ENCODE data around the gene BRINP3. TPM values are rescaled to one million over a fixed set of nuclear protein-coding genes. Genes with fewer than 3 reads are reported as not detected.

Gene BRINP3
- total RNA-seq, 2 donors from 2014 or later, result 3.0 to 17.0 TPM

- H3K36me3 ChIP-seq, result no peaks in the 10 kb centered on the region
- H3K9me3 ChIP-seq, result no peaks in the 10 kb centered on the region
- no peak overlapping the region for H3K4me3 ChIP-seq
- H3K27me3 ChIP-seq (replicated peaks; ENCODE audit: insufficient read depth), result no peaks in the 10 kb centered on the region
- no peaks in the 10 kb centered on the region for H3K4me1 ChIP-seq (replicated peaks)
- intact Hi-C loops (cut with DNase I), result no loop called here
- H3K27ac ChIP-seq, result no peak overlapping the region
- 83% methylated on average over 6 of the region's 6 CpGs for WGBS
- no peak for DNase-seq (ENCODE audit: low spot score)
- TF ChIP-seq POLR2AphosphoS5 (IDR thresholded peaks at IDR 0.05), result no peak
- TF ChIP-seq CTCF (IDR thresholded peaks at IDR 0.05), result no peak
- no peak for TF ChIP-seq POLR2A (IDR thresholded peaks at IDR 0.05)
Measured at GRCh38 chr1:190258003-190258402, 219.7 kb downstream of the BRINP3 start.

- no peak overlapping the region for H3K4me3 ChIP-seq
- no peak for DNase-seq (ENCODE audit: low spot score)
- no peaks in the 10 kb centered on the region for H3K36me3 ChIP-seq
- intact Hi-C loops (cut with DNase I), result no loop called here
- H3K27ac ChIP-seq, result no peak overlapping the region
- TF ChIP-seq POLR2A (IDR thresholded peaks at IDR 0.05) (no peak), POLR2AphosphoS5 (IDR thresholded peaks at IDR 0.05) (no peak), CTCF (IDR thresholded peaks at IDR 0.05) (no peak)
- H3K27me3 ChIP-seq (replicated peaks; ENCODE audit: insufficient read depth), result no peaks in the 10 kb centered on the region
- H3K4me1 ChIP-seq (replicated peaks), result no peaks in the 10 kb centered on the region
- H3K9me3 ChIP-seq, result no peaks in the 10 kb centered on the region
Measured at GRCh38 chr1:190252046-190252445, 225.6 kb downstream of the BRINP3 start.

GRCh38 chr1:190250368-190250767 lies 227.3 kb downstream of the BRINP3 start:
- TF ChIP-seq CTCF (IDR thresholded peaks at IDR 0.05) (no peak), POLR2AphosphoS5 (IDR thresholded peaks at IDR 0.05) (no peak), POLR2A (IDR thresholded peaks at IDR 0.05) (no peak)
- Histone ChIP-seq H3K36me3 (no peaks in the 10 kb centered on the region), H3K4me1 (replicated peaks) (no peaks in the 10 kb centered on the region), H3K27ac (no peak overlapping the region), H3K9me3 (no peaks in the 10 kb centered on the region), H3K27me3 (replicated peaks; ENCODE audit: insufficient read depth) (no peaks in the 10 kb centered on the region), H3K4me3 (no peak overlapping the region)
- intact Hi-C loops (cut with DNase I), result no loop called here
- DNase-seq (ENCODE audit: low spot score), result no peak
- WGBS, result 86% methylated on average over 2 of the region's 2 CpGs

- DNase-seq (ENCODE audit: low spot score), result no peak
- Histone ChIP-seq H3K4me1 (replicated peaks) (no peaks in the 10 kb centered on the region), H3K27me3 (replicated peaks; ENCODE audit: insufficient read depth) (no peaks in the 10 kb centered on the region), H3K27ac (no peak overlapping the region), H3K4me3 (no peak overlapping the region), H3K9me3 (no peaks in the 10 kb centered on the region), H3K36me3 (no peaks in the 10 kb centered on the region)
- no peak for TF ChIP-seq CTCF (IDR thresholded peaks at IDR 0.05)
- TF ChIP-seq POLR2AphosphoS5 (IDR thresholded peaks at IDR 0.05), result no peak
- TF ChIP-seq POLR2A (IDR thresholded peaks at IDR 0.05), result no peak
- 56% methylated on average over 4 of the region's 4 CpGs for WGBS
- intact Hi-C loops (cut with DNase I), result no loop called here
Measured at GRCh38 chr1:190244406-190244805, 233.3 kb downstream of the BRINP3 start.

- Histone ChIP-seq H3K4me1 (replicated peaks) (no peaks in the 10 kb centered on the region), H3K27ac (no peak overlapping the region), H3K4me3 (no peak overlapping the region), H3K27me3 (replicated peaks; ENCODE audit: insufficient read depth) (no peaks in the 10 kb centered on the region), H3K9me3 (no peaks in the 10 kb centered on the region), H3K36me3 (no peaks in the 10 kb centered on the region)
- TF ChIP-seq POLR2A (IDR thresholded peaks at IDR 0.05) (no peak), CTCF (IDR thresholded peaks at IDR 0.05) (no peak), POLR2AphosphoS5 (IDR thresholded peaks at IDR 0.05) (no peak)
- intact Hi-C loops (cut with DNase I), result no loop called here
- DNase-seq (ENCODE audit: low spot score), result no peak
Measured at GRCh38 chr1:190243056-190243455, 234.6 kb downstream of the BRINP3 start.
